Panc1 (cell line): ENCODE results near the gene AIG1.

ENCODE experiments used
- POLR2AphosphoS5 ChIP-seq: IDR thresholded peaks from 2 replicates; pipeline ENCODE4 v1.6.1; 2012; ENCODE audit warnings: mild to moderate bottlenecking, low read depth, low read length, moderate library complexity
- TCF7L2 ChIP-seq: IDR thresholded peaks from 2 replicates; pipeline ENCODE4 v1.6.1; 2011; ENCODE audit warnings: mild to moderate bottlenecking, low read depth, low read length, inconsistent platforms
- TF ChIP-seq, protein P1 (sequence below): fragments of 450-650 bp; IDR thresholded peaks from 2 replicates; pipeline ENCODE4 v1.5.1; 2017; ENCODE audit warnings: mild to moderate bottlenecking
- TF ChIP-seq, protein P2 (sequence below), 2 experiments: IDR thresholded peaks; 2 replicates each; pipeline ENCODE4 v1.6.1; 2011 to 2012; ENCODE audit warnings: low read depth in 2 of 2, control low read depth in 1 of 2, low read length in 1 of 2, mild to moderate bottlenecking in 1 of 2, moderate library complexity in 1 of 2; ENCODE audit not compliant: insufficient read depth in 1 of 2

DNA sequence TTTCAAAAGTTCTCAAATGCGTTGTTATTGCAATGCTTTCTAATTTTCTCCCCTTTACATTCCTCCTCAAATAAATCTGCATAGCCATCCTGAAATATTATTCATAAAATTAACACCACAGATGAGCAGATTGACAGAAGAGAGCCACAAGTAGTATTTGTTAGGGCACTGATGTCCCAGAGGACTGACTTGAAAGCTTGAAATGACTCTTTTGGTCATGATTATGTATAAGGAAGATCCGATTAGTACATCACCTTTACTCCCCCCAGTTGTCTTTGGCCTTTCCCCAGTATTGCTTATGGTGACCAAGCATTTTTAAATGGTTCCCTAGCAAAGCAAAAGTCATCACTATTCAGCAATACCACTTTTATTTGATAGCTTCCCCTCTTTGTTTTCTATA, 202.2 kb downstream of the AIG1 start:
- TF ChIP-seq, protein P1, sequence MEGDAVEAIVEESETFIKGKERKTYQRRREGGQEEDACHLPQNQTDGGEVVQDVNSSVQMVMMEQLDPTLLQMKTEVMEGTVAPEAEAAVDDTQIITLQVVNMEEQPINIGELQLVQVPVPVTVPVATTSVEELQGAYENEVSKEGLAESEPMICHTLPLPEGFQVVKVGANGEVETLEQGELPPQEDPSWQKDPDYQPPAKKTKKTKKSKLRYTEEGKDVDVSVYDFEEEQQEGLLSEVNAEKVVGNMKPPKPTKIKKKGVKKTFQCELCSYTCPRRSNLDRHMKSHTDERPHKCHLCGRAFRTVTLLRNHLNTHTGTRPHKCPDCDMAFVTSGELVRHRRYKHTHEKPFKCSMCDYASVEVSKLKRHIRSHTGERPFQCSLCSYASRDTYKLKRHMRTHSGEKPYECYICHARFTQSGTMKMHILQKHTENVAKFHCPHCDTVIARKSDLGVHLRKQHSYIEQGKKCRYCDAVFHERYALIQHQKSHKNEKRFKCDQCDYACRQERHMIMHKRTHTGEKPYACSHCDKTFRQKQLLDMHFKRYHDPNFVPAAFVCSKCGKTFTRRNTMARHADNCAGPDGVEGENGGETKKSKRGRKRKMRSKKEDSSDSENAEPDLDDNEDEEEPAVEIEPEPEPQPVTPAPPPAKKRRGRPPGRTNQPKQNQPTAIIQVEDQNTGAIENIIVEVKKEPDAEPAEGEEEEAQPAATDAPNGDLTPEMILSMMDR: no peak
- TF ChIP-seq POLR2AphosphoS5 (no peak), TCF7L2 (no peak)
- TF ChIP-seq, protein P2, sequence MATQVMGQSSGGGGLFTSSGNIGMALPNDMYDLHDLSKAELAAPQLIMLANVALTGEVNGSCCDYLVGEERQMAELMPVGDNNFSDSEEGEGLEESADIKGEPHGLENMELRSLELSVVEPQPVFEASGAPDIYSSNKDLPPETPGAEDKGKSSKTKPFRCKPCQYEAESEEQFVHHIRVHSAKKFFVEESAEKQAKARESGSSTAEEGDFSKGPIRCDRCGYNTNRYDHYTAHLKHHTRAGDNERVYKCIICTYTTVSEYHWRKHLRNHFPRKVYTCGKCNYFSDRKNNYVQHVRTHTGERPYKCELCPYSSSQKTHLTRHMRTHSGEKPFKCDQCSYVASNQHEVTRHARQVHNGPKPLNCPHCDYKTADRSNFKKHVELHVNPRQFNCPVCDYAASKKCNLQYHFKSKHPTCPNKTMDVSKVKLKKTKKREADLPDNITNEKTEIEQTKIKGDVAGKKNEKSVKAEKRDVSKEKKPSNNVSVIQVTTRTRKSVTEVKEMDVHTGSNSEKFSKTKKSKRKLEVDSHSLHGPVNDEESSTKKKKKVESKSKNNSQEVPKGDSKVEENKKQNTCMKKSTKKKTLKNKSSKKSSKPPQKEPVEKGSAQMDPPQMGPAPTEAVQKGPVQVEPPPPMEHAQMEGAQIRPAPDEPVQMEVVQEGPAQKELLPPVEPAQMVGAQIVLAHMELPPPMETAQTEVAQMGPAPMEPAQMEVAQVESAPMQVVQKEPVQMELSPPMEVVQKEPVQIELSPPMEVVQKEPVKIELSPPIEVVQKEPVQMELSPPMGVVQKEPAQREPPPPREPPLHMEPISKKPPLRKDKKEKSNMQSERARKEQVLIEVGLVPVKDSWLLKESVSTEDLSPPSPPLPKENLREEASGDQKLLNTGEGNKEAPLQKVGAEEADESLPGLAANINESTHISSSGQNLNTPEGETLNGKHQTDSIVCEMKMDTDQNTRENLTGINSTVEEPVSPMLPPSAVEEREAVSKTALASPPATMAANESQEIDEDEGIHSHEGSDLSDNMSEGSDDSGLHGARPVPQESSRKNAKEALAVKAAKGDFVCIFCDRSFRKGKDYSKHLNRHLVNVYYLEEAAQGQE (IDR thresholded peaks at IDR 0.05; ENCODE audit: insufficient read depth in 1 of 2, low read depth in 2 of 2, low read length in 1 of 2): no peak
